LNCaP clone FGC (cell line): ENCODE data around the gene NOP14.

Experiments used
- DNase-seq: peaks from one replicate; pipeline ENCODE4 v3.0.0-alpha.2; 2011; ENCODE audit warnings: low read depth
- H3K4me3 ChIP-seq: 2 replicates; pipeline ENCODE4 v1.5.1; 2011; ENCODE audit warnings: mild to moderate bottlenecking, low read depth, low read length, control low read depth
- CTCF ChIP-seq: IDR thresholded peaks from 2 replicates; pipeline ENCODE4 v1.5.1; 2012; ENCODE audit warnings: mild to moderate bottlenecking; ENCODE audit not compliant: control insufficient read depth, insufficient read depth; ENCODE audit errors: extremely low read depth

NOP14 gene

GRCh38 chr4:2977211-2978088 is 14.2 kb upstream of the NOP14 start:
- 0 out of 2 replicates have a peak overlapping the region, but pooled peaks have one; percentile 5 for H3K4me3 ChIP-seq
- TF ChIP-seq CTCF, result 0 out of 2 replicates have a peak, but pooled peaks have one; percentile 1
- peak; percentile 23 for DNase-seq

- DNase-seq, result no peak
- TF ChIP-seq CTCF, result no peak
- no peak overlapping the region for H3K4me3 ChIP-seq
Observed at GRCh38 chr4:2971275-2971674, 8.1 kb upstream of the NOP14 start.

- no peak for TF ChIP-seq CTCF
- DNase-seq, result no peak
- no peak overlapping the region for H3K4me3 ChIP-seq
Observed at GRCh38 chr4:2968381-2968780, 5.2 kb upstream of the NOP14 start.

GRCh38 chr4:2965262-2965661 is 2.1 kb upstream of the NOP14 start:
- no peak overlapping the region for H3K4me3 ChIP-seq

GRCh38 chr4:2964706-2965258 is 1.6 kb upstream of the NOP14 start:
- no peak for DNase-seq
- TF ChIP-seq CTCF, result no peak
- H3K4me3 ChIP-seq, result peak overlapping the region; percentile 96

More at GRCh38 chr4:2965262-2965661, 2.1 kb upstream of the NOP14 start:
- DNase-seq, result no peak
- no peak for TF ChIP-seq CTCF

GRCh38 chr4:2963966-2964471 is 813 bp upstream of the NOP14 start:
- DNase-seq, result no peak
- H3K4me3 ChIP-seq, result peak overlapping the region; percentile 96
- no peak for TF ChIP-seq CTCF
